GM18502 (cell line): ENCODE measurements around the gene TUBGCP6.
A peak's percentile ranks its signal among the peaks of the same experiment; 100 is the strongest.

Experiments
- ATAC-seq: cut with Tn5 transposase; IDR thresholded peaks from one replicate; pipeline ENCODE4 v1.9.1; 2021; ENCODE audit warnings: mild to moderate bottlenecking; ENCODE audit not compliant: unreplicated experiment, poor library complexity

TUBGCP6 gene

DNA sequence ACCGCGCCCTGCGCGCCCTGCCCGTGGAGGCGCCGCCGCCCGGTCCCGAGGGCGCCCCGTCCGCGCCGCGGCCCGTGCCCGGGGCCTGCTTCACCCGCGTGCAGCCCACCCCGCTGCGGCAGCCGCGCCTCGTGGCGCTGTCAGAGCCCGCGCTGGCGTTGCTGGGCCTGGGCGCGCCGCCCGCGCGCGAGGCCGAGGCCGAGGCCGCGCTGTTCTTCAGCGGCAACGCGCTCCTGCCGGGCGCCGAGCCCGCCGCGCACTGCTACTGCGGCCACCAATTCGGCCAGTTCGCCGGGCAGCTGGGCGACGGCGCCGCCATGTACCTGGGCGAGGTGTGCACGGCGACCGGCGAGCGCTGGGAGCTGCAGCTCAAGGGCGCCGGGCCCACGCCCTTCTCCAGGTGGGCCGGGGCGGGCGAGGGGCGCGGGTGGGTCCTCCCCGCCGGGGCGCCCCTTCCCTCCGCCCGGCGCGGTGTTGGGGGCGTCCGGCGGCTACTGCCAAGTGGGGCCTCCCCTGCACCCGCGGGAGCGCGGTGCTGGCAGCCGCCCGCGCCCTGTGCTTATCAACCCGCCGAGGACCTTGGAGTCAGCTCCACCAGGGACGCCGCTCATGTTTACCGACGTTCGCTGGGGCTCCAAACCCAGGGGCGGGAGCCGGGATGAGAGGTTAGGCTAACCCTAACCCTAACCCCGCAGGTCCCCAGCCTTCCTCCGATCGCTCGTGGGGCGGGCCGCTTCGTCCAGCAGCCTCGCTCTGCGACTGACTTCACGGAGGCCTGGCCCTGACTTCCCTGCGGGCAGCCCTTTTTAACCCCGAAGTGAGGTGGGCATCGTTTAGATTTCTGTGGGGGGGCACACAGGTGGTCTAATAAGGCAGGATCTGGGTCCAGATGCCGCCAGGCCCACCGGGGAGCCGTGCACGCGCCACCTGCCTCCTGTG is 43.4 kb downstream of the TUBGCP6 start:
- peak; percentile 27 for ATAC-seq

DNA sequence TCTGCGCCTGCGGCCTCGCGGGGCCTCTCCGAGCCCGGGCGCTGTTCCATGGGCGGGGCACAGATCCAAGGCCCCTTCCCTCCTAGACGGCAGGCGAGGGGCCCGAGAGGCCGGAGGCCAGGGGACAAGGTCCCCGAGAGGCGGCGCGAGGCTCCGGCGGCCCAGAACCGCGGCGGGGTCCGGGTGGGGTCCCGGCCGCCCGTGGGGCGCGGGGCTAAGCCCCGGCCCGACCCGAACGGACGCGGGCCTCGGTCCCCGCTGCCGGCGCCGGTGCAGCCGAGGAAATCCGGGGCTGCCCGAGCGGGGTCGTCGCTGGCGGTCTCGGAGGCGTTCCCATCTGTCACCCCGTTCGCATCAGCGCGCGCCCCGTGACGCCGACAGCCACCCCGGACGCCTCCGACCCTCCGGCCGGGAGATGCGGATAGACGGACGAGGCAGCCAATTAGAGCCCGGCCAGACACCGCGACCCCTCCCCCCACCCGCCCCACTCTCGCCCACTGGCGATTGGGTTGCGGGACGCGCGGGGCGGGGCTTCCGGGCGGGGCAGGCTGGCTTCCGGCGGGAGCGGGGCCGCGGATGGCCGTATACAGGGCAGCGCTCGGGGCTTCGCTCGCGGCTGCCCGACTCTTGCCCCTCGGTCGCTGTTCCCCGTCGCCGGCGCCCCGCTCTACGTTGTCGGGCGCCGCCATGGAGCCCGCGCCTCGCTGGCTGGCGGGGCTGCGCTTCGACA is 44.2 kb downstream of the TUBGCP6 start, which contains the start of gene SELENOO:
Gene SELENOO, plus strand, starts transcription at position 551 of the 730 bp plus-strand sequence. Its CDS starts 26 bp downstream, at position 577.
- peak; percentile 59 for ATAC-seq

DNA sequence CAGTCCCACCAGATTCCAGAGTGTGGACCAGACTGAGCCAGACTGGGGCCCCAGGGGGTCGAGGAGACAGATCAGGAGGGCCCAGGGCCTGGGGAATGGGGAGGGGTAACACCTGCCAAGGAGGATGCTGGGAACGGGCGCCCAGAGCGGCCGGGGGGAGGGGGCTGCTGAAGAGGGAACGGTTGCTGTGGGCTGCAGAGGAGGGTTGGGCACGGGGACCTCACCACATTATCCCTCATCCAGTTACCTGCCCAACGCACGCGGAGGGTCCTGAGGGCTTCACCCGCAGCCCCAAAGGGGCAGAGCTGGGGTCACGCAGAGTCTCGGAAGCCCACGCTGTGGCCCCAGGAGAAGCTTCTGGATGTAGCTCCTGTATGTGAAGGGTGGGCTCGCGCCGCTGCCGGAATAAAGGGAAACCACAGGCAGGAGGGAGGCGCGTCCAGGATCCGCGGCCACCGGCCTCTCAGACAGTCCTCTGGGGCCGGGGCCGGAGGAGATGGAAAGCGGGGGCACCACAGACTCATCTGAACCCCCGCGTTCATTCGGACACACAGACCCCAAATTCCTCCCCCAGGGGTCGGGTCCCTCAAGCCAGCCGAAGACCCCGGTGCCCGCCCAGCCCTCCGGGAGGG is 44.9 kb downstream of the TUBGCP6 start:
- ATAC-seq, result peak; percentile 2

DNA sequence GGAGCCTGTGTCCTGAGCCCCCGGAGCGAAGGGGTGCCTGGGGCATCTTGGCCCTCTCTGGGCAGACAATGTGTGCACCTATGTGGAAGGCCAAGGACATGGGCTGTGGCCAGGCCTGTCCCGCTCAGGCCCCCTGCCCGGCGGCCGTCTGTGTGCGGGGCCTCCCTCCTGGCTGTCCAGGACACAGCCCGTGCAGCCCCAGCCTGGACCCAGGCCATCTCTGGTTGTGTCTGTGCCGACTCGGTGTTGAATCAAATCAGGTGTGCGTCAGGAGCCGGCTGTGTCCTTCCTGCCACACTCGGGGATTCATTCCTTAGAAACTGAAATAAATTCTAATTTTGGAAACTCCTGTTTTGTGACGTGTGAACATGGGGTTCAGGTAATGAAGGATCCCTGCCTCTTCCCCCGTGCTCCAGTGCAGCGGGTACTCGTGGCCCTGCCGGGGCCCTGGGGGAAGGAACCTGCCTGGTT is 45.5 kb downstream of the TUBGCP6 start:
- no peak for ATAC-seq

DNA sequence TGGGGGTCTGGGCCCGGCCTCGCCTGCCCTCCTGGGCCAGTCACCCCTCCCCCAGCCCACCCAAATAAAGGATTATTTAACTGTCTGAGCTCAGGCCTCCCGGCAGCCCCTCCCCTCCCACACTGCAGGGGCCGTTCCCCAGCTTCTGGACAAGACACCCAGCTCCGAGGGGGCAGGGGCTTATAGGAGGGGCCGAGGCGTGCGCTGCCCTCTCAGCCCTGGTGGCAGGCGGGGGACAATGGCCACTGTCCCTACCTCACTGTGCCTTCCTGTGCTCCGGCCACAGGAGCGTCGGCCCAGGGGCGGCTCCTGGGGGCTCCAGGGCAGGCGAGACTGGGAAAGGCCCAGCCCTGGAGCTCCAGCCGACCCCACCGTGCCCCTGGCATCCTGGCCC is 46.2 kb downstream of the TUBGCP6 start:
- ATAC-seq, result no peak

DNA sequence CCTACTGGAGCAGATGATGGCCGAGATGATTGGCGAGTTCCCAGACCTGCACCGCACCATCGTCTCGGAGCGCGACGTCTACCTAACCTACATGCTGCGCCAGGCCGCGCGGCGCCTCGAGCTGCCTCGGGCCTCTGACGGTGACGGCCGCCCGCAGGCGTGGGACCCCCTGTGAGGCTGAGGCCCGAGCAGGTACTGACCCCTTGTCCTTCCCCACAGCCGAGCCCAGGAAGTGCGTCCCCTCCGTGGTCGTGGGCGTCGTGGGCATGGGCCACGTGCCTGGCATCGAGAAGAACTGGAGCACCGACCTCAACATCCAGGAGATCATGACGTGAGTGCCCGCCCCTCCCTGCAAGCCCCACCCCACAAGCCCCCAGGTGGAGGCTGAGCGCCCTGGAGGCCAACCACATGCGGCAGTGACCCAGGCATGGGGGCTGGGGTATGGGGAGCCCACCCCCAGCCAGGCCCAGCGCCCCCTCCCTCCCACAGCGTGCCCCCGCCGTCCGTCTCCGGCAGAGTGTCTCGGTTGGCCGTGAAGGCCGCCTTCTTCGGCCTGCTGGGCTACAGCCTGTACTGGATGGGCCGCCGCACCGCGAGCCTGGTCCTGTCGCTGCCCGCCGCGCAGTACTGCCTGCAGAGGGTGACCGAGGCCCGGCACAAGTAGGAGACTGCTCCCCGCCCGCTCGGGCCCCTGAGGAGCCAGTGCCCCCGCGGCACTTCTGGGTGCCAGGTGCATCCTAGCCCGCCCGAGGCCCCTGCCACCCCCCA is 46.8 kb downstream of the TUBGCP6 start:
- ATAC-seq, result no peak

DNA sequence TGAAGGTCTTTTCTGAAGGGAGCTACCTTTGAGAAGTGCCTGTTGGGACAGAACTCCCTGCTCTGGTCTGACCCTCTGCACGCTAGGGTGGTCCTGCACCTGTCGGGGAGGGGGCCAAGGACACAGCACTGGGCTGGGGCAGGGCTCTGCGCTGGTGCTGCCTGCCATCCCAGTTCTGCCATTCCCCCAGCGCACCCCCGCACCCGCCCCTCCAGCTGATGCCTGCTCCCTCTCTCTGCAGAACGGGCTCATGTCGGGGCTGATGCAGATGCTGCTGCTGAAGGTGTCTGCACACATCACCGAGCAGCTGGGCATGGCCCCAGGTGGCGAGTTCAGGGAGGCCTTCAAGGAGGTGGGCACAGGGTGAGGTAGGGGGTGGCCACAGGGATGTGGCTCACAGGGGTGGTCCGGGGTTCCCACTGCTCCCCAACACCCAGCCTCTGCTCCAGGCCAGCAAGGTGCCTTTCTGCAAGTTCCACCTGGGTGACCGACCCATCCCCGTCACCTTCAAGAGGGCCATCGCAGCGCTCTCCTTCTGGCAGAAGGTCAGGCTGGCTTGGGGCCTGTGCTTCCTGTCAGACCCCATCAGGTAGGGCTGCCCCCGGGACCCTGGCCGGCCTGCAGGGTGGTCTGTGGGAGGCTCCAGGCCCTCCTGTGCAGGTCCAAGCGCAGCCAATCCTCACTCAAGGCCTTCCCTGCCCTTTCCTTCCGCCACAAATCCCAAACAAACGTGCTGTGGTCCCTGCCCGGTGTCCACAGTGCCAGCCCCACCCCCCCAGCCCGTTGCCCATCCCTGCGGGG is 47.6 kb downstream of the TUBGCP6 start:
- ATAC-seq, result no peak

DNA sequence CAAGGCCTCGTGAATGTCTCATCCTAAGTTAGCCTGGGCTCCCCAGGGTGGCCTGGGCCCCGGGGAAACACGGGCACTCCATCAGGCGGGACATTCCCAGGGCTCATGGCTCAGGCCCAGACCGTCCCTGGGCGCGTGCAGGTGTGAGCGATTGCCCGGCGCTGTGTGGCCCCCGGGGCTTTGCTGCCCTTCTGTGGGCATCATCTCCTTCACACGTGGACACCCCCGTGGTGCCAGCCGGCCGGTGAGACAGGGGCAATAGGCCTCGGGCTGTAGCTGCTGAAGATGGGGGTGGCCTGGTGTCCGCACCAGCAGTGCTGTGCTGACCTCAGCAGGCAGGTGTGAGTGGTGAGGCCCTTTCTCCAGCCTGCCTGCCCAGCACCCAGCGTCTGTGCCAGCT is 48.6 kb downstream of the TUBGCP6 start:
- no peak for ATAC-seq

DNA sequence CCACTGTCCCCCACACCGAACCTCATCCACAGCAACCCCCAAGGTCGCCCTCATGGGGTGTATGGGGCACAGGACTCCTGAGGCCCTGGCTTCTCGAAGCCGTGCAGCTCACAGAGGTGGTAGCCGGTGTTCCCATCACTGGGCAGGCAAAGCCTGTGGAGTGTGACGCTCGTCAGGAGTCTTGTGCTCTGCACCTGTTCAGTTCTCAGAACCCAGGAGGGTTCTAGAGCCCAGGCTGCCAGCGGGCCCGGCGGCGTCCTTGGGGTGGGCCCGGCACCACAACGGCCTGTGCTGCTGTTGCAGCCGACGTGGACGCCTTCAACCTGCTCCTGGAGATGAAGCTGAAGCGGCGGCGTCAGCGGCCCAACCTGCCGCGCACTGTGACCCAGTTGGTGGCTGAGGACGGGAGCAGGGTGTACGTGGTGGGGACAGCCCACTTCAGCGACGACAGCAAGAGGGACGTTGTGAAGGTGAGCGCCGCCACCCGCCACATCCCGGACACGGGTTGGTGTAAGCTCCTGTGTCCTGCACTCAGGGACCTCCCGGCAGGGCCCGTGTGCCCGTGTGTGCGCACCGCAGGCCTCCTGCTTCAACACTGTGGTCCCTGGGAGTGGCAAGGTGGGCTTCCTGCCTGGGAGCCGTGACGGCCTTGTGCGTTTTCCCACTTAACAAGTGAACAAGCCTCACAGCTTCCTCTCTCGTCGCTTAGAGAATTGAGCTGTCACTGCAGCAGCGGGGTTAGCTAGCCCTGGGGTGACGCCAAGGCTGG is 50.6 kb downstream of the TUBGCP6 start:
- no peak for ATAC-seq

DNA sequence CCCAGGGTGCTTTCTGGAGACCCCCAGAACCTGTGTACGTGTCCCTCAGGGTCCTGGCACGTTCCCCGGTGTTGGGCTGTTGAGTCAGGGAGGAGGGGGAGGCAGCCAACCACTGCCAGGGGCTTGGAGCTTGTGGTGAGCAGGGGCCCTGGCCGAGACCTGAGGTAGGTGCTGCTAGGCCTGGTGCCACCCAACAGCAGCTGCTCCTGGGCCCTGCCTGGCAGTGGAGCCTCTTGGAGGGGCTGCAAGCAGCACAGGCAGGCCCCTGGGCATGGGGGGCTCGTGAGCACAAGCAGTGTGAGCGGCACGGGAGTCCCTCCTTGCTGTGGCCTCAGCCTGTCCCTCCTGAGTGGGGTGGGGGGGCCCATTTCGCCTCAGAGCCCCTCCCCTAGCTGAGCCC is 51.2 kb downstream of the TUBGCP6 start:
- no peak for ATAC-seq

DNA sequence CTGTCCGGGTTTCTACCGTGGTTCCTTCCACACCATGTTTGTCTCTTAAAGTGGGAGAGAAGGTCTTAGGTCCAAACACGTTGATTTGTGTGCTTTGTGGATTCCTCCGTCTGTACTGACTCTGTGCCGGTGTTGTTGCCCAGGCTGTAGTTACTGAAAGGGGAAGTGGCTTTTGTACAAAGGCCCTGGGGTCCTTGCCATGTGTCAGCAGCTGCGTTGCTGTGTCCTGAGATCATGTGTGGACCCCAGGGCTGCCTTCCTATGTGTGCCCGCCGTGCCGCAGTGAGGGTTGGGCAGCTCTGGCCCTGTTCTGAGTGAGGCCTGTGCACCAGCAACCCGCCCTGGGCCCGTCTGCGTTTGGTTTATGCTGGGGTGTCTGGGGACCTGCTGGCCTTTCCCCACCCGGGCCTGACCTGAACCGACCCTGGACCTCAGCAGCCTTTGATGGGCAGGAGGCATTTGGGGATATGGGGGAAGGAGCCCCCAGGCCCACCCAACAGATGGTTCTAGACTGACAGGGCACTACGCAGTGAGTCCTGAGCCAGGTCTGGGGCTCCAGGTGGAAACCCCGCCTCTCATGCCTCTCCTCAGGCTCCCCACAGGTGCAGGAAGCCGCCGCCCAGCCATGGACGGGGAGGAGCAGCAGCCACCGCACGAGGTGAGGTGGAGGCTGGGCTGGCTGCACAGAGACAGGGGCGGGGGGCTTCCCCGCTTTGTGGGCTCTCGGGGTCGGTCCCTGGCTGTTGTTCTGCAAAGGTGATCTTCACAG is 52.2 kb downstream of the TUBGCP6 start:
- ATAC-seq, result no peak

DNA sequence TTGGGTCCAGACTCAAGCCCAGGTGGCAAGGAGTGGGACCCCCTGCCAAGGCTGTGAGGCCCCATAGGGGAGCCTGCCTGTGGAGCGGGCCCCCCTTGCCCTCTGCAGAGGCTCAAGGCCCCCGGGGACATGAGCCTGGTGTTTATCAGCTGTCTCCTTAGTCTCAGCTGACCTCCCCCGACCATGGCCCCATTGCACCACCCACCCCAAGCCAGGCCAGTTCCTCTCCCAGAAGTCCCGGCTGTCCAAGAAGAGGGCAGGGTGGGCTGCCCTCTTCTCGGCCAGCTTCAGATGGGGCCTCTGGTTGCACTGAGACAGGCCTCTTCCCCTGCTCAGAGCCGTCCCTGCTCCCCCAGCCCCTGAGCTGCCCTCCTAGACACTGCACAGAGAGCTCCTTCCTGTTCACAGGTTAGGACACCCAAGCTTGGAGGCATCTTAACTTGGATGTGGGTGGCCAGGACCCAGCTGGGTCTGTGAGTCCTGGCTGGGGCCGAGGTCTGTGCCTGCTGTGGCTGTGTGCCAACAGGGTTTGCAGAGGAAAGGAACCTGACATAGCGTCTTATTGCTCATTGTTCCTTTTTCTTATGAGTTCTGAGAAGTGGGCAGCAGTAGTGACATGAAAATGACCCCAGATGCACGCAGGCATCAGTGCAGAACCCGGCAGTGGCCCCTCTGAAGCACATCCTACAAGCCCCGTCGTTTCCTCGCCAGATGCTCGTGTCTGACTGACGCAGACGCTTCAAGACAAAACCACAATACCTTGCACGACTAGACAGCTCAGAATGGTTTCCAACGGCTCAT is 53.7 kb downstream of the TUBGCP6 start:
- peak; percentile 37 for ATAC-seq

DNA sequence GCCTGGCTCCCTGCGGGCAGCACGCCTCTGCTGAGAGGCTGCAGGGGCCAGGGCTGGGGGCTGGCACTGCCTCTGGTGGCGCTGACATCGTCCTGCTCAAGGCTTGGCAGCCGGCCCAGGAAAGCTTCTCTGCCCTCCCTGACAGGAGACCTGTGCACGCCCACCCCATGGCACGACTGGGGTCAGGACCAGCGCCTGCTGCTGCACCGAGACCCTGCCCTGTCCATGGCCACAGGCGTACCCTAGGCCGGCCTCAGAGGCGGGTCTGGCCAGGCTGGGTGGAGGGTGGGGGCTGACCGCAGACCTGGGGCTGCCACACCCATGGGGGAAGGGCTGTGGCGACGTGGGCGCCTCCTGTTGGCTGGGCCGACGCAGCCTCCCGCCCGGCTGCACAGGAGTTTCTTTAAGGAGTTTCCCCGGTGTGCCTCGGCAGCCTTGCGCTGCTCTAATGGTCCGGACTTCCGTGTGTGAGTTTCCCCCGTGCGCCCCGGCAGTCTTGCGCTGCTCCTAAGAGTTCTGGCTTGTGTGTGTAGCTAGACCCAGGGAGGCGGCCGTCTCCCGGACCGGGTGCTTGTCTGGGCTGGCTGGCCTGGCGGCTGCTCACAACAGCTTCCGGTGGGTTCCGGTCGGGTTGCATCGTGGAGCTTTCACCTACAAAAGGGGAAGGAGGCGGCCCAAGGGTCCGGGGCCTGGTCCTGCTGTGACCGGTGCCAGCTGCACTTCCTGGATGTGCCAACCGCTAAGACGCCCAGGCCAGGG is 54.5 kb downstream of the TUBGCP6 start:
- peak; percentile 44 for ATAC-seq

DNA sequence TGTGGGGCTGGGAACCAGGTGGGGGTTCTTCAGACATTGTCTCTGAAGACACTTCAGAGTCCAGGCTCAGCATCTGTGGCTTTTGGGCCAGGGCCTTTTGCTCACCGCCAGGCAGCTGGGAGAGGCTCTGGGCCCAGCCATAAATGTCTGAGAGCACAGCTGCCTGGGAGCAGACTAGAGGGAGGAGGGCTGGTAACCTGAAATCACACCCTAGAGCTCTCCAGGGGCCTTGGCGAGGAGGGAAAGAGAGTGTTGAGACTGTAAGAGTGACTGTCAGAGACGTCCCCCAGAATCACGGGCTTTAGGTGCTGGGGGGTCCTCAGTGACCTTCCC is 55.0 kb downstream of the TUBGCP6 start:
- ATAC-seq, result peak; percentile 1

DNA sequence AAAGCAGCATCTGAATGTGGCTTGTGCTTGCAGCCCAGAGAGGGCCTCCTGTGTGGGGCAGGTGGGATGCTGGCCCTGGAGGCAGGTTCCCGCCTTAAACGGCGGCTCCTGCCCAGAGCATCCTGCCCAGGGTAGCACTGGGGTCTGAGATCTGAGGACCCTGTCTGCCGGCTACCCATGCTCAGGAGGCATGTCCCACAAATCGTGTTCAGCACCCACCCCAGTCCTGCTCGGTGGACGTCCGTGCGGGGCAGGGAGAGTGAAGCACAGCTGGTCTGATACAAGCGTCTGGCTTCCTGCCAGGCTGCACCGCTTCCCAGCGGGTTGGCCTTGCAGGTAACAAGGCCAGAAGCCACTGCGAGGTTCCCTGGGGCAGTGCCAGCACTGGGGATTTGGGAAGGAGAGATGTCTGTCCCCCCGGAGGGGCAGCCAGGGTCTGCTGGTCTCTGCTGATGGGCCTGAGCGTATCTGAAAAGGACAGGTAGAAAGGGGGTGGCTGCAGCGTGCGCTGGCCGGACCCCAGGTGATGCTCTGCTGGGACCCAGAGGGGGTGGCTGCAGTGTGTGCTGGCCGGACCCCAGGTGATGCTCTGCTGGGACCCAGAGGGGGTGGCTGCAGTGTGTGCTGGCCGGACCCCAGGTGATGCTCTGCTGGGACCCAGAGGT is 55.5 kb downstream of the TUBGCP6 start:
- no peak for ATAC-seq

DNA sequence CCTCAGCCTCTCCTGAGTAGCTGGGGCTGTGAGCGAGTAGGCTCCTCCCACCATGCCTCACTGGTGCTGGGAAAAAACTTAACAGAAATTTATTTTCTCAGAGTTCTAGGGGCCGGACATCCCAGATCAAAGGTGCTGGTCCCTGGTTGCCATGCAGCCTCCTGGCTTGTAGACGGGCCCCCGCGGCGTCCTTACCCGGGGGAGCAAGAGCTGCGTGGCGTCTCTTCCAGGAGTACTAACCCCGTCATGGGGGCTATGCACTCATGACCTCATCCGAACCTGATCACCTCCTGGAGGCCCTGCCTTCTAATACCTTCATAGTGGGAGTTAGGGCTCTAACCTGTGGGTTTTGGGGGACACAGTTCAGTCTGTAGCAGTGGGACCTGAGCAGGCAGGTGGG is 56.5 kb downstream of the TUBGCP6 start:
- ATAC-seq, result no peak
